ENCODE measurements around the gene ASPSCR1.

GRCh38 chr17:82031303-82031884, 54.0 kb downstream of the ASPSCR1 start, which contains the start of gene RAC3:
- TF ChIP-seq CTCF (conservative IDR thresholded peaks at IDR 0.05), result no peak
- TF ChIP-seq ZFX (IDR thresholded peaks at IDR 0.05), result no peak

All from C4-2B (cell line).